ENCODE measurements around the gene FAM161B. TPM values are rescaled to one million over a fixed set of nuclear protein-coding genes. Genes with fewer than 3 reads are reported as not detected.

FAM161B gene
- polyA plus RNA-seq, 12 donors = 6.4 to 26.3 (median 9.0) TPM; not detected in 1

Other genes with a start within 250 kb of the FAM161B start
- 10 to 100 TPM in 11 of 12 donors, not detected in 1; 22.0 to 33.8 (median 25.9) TPM for gene PNMA1, start 235.7 kb downstream of the FAM161B start, polyA plus RNA-seq (ENCODE audit: insufficient read length in 12 of 12)
- 10 to 100 TPM in 5 of 12 donors, 1 to 10 TPM in 6, not detected in 1; 3.9 to 15.9 (median 9.6) TPM for gene PTGR2, start 98.3 kb downstream of the FAM161B start, polyA plus RNA-seq (ENCODE audit: insufficient read length in 12 of 12)
- gene ZNF410, start 63.2 kb downstream of the FAM161B start, polyA plus RNA-seq (ENCODE audit: insufficient read length in 12 of 12) = 10 to 100 TPM in 11 of 12 donors, not detected in 1; 25.2 to 39.4 (median 34.6) TPM
- gene COQ6, start 208 bp upstream of the FAM161B start, polyA plus RNA-seq (ENCODE audit: insufficient read length in 12 of 12) = 10 to 100 TPM in 11 of 12 donors, not detected in 1; 24.1 to 50.1 (median 44.3) TPM
- 10 to 100 TPM in 11 of 12 donors, not detected in 1; 11.4 to 20.0 (median 15.7) TPM for gene ENTPD5, start 69.2 kb upstream of the FAM161B start, polyA plus RNA-seq (ENCODE audit: insufficient read length in 12 of 12)
- 10 to 100 TPM in 3 of 12 donors, 1 to 10 TPM in 8, not detected in 1; 5.6 to 25.1 (median 8.5) TPM for gene BBOF1, start 69.3 kb upstream of the FAM161B start, polyA plus RNA-seq (ENCODE audit: insufficient read length in 12 of 12)
- 10 to 100 TPM in 11 of 12 donors, not detected in 1; 10.4 to 18.9 (median 14.3) TPM for gene ALDH6A1, start 134.4 kb upstream of the FAM161B start, polyA plus RNA-seq (ENCODE audit: insufficient read length in 12 of 12)
- 100 to 1,000 TPM in 1 of 12 donors, 10 to 100 TPM in 9, 1 to 10 TPM in 2; 8.9 to 155 (median 12.4) TPM for gene LIN52, start 134.9 kb upstream of the FAM161B start, polyA plus RNA-seq (ENCODE audit: insufficient read length in 12 of 12)